Stimulated activated CD8-positive, alpha-beta memory T cell treated with anti-CD3 and anti-CD28 coated beads, Interleukin-2, amount 100 ng/mL, for 1 hour (primary cell): ENCODE measurements around the gene GLRA3.

Experiments used
- DNase-seq, 2 donors: peaks; one replicate each; pipeline ENCODE4 v3.0.0-alpha.2; 2020; ENCODE audit warnings: low read depth in 2 of 2

GLRA3 gene

GRCh38 chr4:174596513-174596912 is 232.5 kb downstream of the GLRA3 start:
- no peak for DNase-seq

- DNase-seq = no peak
Observed at GRCh38 chr4:174595141-174595929, 233.7 kb downstream of the GLRA3 start.

GRCh38 chr4:174593701-174594100 is 235.3 kb downstream of the GLRA3 start:
- DNase-seq = no peak

GRCh38 chr4:174592985-174593335 is 236.1 kb downstream of the GLRA3 start:
- DNase-seq = no peak

GRCh38 chr4:174592256-174592984 is 236.6 kb downstream of the GLRA3 start:
- DNase-seq = no peak

- no peak for DNase-seq
Observed at GRCh38 chr4:174591243-174592021, 237.6 kb downstream of the GLRA3 start.

- DNase-seq = no peak
Observed at GRCh38 chr4:174590336-174590735, 238.7 kb downstream of the GLRA3 start.
